Measurements from ENCODE around the gene SLC8A2. TPM values are rescaled to one million over a fixed set of nuclear protein-coding genes. Genes with fewer than 3 reads are reported as not detected.

Gene SLC8A2, protein sequence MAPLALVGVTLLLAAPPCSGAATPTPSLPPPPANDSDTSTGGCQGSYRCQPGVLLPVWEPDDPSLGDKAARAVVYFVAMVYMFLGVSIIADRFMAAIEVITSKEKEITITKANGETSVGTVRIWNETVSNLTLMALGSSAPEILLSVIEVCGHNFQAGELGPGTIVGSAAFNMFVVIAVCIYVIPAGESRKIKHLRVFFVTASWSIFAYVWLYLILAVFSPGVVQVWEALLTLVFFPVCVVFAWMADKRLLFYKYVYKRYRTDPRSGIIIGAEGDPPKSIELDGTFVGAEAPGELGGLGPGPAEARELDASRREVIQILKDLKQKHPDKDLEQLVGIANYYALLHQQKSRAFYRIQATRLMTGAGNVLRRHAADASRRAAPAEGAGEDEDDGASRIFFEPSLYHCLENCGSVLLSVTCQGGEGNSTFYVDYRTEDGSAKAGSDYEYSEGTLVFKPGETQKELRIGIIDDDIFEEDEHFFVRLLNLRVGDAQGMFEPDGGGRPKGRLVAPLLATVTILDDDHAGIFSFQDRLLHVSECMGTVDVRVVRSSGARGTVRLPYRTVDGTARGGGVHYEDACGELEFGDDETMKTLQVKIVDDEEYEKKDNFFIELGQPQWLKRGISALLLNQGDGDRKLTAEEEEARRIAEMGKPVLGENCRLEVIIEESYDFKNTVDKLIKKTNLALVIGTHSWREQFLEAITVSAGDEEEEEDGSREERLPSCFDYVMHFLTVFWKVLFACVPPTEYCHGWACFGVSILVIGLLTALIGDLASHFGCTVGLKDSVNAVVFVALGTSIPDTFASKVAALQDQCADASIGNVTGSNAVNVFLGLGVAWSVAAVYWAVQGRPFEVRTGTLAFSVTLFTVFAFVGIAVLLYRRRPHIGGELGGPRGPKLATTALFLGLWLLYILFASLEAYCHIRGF
- total RNA-seq = under 1 TPM; 0.37 to 0.38 TPM

DNA sequence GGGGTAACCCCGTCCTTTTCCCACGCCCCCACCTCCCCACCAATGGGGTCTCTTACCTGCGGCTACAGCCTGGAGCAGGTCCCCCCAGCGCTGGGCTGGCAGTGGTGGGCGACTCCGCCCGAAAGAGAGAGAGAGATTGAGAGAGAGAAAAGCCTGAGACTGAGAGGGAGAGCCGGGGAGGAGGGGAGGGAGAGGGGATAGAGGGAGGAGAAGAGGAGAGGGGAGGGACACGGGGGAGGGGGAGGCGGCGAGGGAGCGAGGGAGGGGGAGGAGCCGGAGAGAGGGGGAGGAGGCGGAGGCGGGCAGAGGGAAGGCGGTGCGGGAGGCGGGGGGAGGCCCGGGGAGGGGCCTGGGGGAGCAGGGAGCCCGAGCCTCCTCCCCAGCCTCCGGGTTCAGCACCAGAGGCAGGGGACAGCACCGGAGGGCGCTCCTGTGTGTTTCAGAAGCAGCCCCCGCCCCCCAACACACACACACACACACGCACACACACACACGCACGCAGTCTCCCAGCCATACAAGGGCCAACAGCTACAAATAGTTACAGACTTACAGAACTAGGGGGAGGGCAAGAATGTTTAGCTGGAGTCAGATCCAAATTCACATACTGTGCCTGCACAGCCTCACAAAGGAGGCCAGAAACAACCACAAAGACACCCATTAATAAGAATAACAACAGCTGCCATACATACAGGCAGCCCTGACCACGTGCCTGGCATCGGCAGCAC, at the start of gene SLC8A2:
Gene SLC8A2, minus strand, starts transcription at position 161 of the 725 bp plus-strand sequence. CDS start 5,490 bp downstream, outside the sequence.
- no peaks in the 10 kb centered on the region for H3K36me3 Mint-ChIP-seq
- no peaks in the 10 kb centered on the region for H3K9me3 Mint-ChIP-seq
- no peak within 1 kb of the TSS for H3K27ac Mint-ChIP-seq
- H3K4me3 Mint-ChIP-seq = peak within 1 kb of the TSS; percentile 2
- H3K27me3 Mint-ChIP-seq = peaks cover 67% of the 10 kb centered on the region
- peak; percentile 59 for DNase-seq
- H3K4me1 Mint-ChIP-seq = peaks cover 11% of the 10 kb centered on the region

GRCh38 chr19:47520839-47521238, 49.1 kb upstream of the SLC8A2 start:
- H3K36me3 Mint-ChIP-seq = no peaks in the 10 kb centered on the region
- H3K4me3 Mint-ChIP-seq = no peak overlapping the region
- no peak overlapping the region for H3K27ac Mint-ChIP-seq
- peaks cover 4% of the 10 kb centered on the region for H3K9me3 Mint-ChIP-seq
- DNase-seq = no peak
- H3K4me1 Mint-ChIP-seq = peaks cover 43% of the 10 kb centered on the region
- peaks cover 5% of the 10 kb centered on the region for H3K27me3 Mint-ChIP-seq

DNA sequence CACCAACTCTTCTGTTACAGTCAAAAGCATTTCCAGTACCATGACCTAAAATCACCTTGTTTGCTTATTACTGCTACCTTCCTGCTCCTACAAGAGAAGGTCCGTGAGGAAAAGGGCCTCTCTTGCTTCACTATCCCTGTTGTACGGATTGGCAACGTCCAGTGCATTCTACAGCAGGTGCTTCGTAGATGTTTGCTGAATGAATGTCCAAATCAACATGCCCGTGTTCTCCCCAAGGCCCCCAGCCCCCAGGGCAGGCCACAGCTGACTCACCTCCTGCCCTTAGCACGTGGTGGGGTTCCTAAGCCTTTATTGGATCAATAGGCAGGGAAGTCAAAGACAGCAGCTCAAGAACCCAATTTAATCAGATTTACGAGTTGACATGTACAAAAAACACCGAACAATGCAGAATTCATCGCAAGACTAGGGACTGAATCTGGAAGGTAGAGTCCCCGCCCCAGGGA, 48.7 kb upstream of the SLC8A2 start:
- peaks cover 4% of the 10 kb centered on the region for H3K9me3 Mint-ChIP-seq
- no peaks in the 10 kb centered on the region for H3K36me3 Mint-ChIP-seq
- no peak overlapping the region for H3K27ac Mint-ChIP-seq
- H3K27me3 Mint-ChIP-seq = peaks cover 5% of the 10 kb centered on the region
- H3K4me1 Mint-ChIP-seq = peaks cover 47% of the 10 kb centered on the region
- no peak for DNase-seq
- H3K4me3 Mint-ChIP-seq = no peak overlapping the region

DNA sequence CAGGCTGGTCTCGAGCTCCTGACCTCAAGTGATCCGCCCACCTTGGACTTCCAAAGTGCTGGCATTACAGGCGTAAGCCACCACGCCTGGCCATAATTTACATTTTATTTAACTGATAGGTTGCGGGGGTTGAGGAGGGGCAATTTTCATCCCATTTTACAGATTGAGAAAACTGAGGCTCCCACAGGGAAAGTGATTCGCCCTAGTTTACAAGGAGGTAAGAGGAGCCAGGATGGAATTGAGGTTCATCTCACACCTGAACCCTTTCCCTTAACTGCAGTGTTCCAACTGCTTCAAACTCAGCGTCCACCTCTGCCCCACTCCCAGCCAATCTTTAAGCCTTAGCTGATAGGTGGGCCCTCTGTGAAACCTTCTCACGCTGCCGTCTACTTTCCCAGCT, 47.2 kb upstream of the SLC8A2 start:
- peaks cover 53% of the 10 kb centered on the region for H3K4me1 Mint-ChIP-seq
- no peak overlapping the region for H3K4me3 Mint-ChIP-seq
- peaks cover 4% of the 10 kb centered on the region for H3K9me3 Mint-ChIP-seq
- H3K27me3 Mint-ChIP-seq = peaks cover 5% of the 10 kb centered on the region
- no peak for DNase-seq
- no peak overlapping the region for H3K27ac Mint-ChIP-seq
- H3K36me3 Mint-ChIP-seq = no peaks in the 10 kb centered on the region

DNA sequence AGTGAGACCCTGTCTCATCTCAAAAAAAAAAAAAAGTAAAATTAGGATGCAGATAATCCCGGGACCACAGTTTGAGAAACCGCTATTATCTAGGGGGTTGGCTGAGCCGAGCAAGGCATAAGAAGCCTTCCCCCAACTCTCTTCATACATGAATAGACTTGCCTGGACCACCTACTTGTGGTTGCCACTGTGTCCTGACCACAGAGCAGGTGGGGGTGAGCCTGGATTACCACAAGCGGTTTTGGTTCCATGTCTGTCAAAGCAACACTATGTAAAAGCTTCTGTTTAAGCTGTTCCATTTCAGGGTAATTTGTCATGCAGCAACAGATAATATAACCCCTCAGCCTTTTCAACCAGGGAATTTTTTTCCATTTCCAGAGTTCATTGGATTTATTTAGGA, 46.4 kb upstream of the SLC8A2 start:
- H3K4me1 Mint-ChIP-seq = peaks cover 58% of the 10 kb centered on the region
- H3K27ac Mint-ChIP-seq = peak overlapping the region; percentile 79
- peaks cover 4% of the 10 kb centered on the region for H3K9me3 Mint-ChIP-seq
- H3K4me3 Mint-ChIP-seq = peak overlapping the region; percentile 58
- peak; percentile 74 for DNase-seq
- H3K27me3 Mint-ChIP-seq = peaks cover 5% of the 10 kb centered on the region
- H3K36me3 Mint-ChIP-seq = no peaks in the 10 kb centered on the region

- Mint-ChIP-seq H3K9me3 (peaks cover 4% of the 10 kb centered on the region), H3K4me1 (peaks cover 78% of the 10 kb centered on the region), H3K27ac (peak within 1 kb of the TSS; percentile 97), H3K27me3 (no peaks in the 10 kb centered on the region), H3K4me3 (peak within 1 kb of the TSS; percentile 98), H3K36me3 (no peaks in the 10 kb centered on the region)
- DNase-seq = peak; percentile 100
These were observed 43.3 kb upstream of the SLC8A2 start, which contains the start of gene NAPA for GRCh38 chr19:47514869-47515588. NAPA (minus strand) TSS chr19:47515063; CDS start chr19:47514940, 123 bp downstream.

GRCh38 chr19:47514151-47514868, 42.6 kb upstream of the SLC8A2 start:
- Mint-ChIP-seq H3K4me3 (peak overlapping the region; percentile 98), H3K27me3 (no peaks in the 10 kb centered on the region), H3K36me3 (no peaks in the 10 kb centered on the region), H3K27ac (peak overlapping the region; percentile 97), H3K9me3 (peaks cover 4% of the 10 kb centered on the region), H3K4me1 (peaks cover 76% of the 10 kb centered on the region)
- DNase-seq = peak; percentile 23

DNA sequence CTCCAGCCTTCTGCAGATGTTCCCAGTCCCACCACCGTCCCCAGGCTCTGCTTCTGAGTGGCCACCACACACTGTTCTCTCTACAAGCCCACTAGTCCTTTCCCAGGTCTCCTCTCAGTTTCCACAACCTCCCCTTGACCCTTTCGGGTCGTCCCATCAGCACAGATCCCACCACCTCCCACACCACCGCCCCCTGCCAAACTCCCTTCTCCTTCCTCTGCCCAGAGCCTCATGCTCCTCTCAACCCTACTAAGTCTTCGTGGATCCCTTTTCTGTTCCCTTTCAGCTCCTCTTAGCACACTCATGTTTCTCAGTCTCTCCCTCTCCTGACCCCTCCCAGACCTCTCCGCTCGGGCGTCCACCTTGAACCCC, 41.2 kb upstream of the SLC8A2 start:
- Mint-ChIP-seq H3K36me3 (no peaks in the 10 kb centered on the region), H3K9me3 (peaks cover 4% of the 10 kb centered on the region), H3K27ac (peak overlapping the region; percentile 97), H3K4me3 (peak overlapping the region; percentile 98), H3K27me3 (no peaks in the 10 kb centered on the region), H3K4me1 (peaks cover 67% of the 10 kb centered on the region)
- DNase-seq = no peak

DNA sequence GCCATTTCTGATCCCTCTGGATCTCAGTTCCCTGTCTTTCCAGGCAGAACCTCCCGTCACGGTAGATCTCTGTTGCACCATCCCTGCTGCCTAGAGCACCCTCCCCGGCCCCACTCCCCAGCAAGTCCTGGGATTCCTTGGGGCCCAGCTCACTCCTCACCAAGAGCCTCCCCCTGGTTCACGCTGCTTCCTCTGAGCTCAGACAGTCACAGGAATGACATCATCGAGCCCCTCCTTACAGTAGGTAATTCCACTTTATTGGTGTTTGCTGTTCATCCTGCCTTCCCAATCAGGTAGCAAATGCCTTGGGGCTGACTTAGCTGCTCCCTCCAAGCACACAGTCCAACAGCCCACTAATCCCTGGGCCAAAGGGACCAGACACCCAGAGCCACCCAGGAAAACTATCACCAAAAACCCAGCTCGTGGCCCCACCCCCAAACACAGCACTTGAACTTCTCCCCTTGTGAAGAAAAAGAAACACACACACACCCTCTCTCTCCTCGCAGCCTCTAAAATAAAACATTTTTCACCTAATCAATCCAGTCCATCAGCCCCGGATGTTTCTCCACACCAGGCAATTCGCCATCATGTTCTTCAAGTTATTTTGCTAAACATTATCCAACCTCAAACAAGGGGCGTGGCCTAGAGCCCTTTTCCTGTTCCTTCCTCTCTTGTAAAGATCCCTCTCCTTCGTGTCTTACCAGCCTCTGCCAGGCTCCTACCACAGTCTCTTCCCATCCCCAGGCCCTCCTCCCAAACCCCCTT, 40.7 kb upstream of the SLC8A2 start:
- Mint-ChIP-seq H3K4me1 (peaks cover 62% of the 10 kb centered on the region), H3K27me3 (no peaks in the 10 kb centered on the region), H3K9me3 (peaks cover 4% of the 10 kb centered on the region), H3K36me3 (no peaks in the 10 kb centered on the region), H3K4me3 (peak overlapping the region; percentile 98), H3K27ac (peak overlapping the region; percentile 97)
- no peak for DNase-seq

GRCh38 chr19:47511681-47512080, 40.0 kb upstream of the SLC8A2 start:
- no peaks in the 10 kb centered on the region for H3K36me3 Mint-ChIP-seq
- peaks cover 1% of the 10 kb centered on the region for H3K9me3 Mint-ChIP-seq
- H3K27me3 Mint-ChIP-seq = no peaks in the 10 kb centered on the region
- no peak overlapping the region for H3K4me3 Mint-ChIP-seq
- peaks cover 55% of the 10 kb centered on the region for H3K4me1 Mint-ChIP-seq
- no peak overlapping the region for H3K27ac Mint-ChIP-seq
- no peak for DNase-seq

GRCh38 chr19:47511128-47511517, 39.4 kb upstream of the SLC8A2 start:
- Mint-ChIP-seq H3K4me3 (no peak overlapping the region), H3K36me3 (no peaks in the 10 kb centered on the region), H3K4me1 (peaks cover 49% of the 10 kb centered on the region), H3K27ac (no peak overlapping the region), H3K9me3 (no peaks in the 10 kb centered on the region), H3K27me3 (no peaks in the 10 kb centered on the region)
- no peak for DNase-seq

- H3K9me3 Mint-ChIP-seq = no peaks in the 10 kb centered on the region
- H3K4me1 Mint-ChIP-seq = peaks cover 45% of the 10 kb centered on the region
- no peaks in the 10 kb centered on the region for H3K27me3 Mint-ChIP-seq
- no peak overlapping the region for H3K27ac Mint-ChIP-seq
- DNase-seq = no peak
- H3K36me3 Mint-ChIP-seq = no peaks in the 10 kb centered on the region
- H3K4me3 Mint-ChIP-seq = no peak overlapping the region
These were observed 38.9 kb upstream of the SLC8A2 start for GRCh38 chr19:47510516-47511127.

GRCh38 chr19:47509973-47510372, 38.3 kb upstream of the SLC8A2 start:
- Mint-ChIP-seq H3K27me3 (no peaks in the 10 kb centered on the region), H3K4me3 (no peak overlapping the region), H3K27ac (no peak overlapping the region), H3K36me3 (no peaks in the 10 kb centered on the region), H3K9me3 (no peaks in the 10 kb centered on the region), H3K4me1 (peaks cover 44% of the 10 kb centered on the region)
- DNase-seq = no peak

All from activated naive CD8-positive, alpha-beta T cell treated with anti-CD3 and anti-CD28 coated beads for 36 hours (primary cell).